HEK293T (cell line): Measurements from ENCODE around the gene NPTX2.

Experiments
- CTCF ChIA-PET: fragments of 350-600 bp; formaldehyde crosslinking; extraction: SDS; loops from one replicate; lab custom pipeline; 2021; ENCODE audit warnings: antibody characterized with exemption, inconsistent platforms; lab: Yijun Ruan, JAX
- POLR2A ChIA-PET: fragments of 350-600 bp; formaldehyde crosslinking; extraction: SDS; loops from one replicate; lab custom pipeline; 2020; ENCODE audit warnings: antibody characterized with exemption, inconsistent platforms; lab: Yijun Ruan, JAX
- DNase-seq: peaks from one replicate; pipeline ENCODE4 v3.0.0; 2012; ENCODE audit warnings: mixed read lengths; ENCODE audit errors: extremely low spot score
- ARNT ChIP-seq: fragments of 450-650 bp; IDR thresholded peaks from 2 replicates; pipeline ENCODE4 v1.6.1; 2017; ENCODE audit warnings: mild to moderate bottlenecking
- BHLHE40 ChIP-seq: fragments of 450-650 bp; IDR thresholded peaks from 2 replicates; pipeline ENCODE4 v1.6.1; 2016; ENCODE audit warnings: mild to moderate bottlenecking, moderate library complexity, borderline replicate concordance
- CTBP1 ChIP-seq: fragments of 450-650 bp; IDR thresholded peaks from 2 replicates; pipeline ENCODE4 v1.6.1; 2016; ENCODE audit warnings: borderline replicate concordance
- ELF4 ChIP-seq: fragments of 450-650 bp; IDR thresholded peaks from 2 replicates; pipeline ENCODE4 v1.6.1; 2017; ENCODE audit warnings: antibody characterized with exemption
- FOXA1 ChIP-seq: fragments of 450-650 bp; IDR thresholded peaks from 2 replicates; pipeline ENCODE4 v1.6.1; 2016; ENCODE audit warnings: mild to moderate bottlenecking
- FOXK2 ChIP-seq: fragments of 450-650 bp; IDR thresholded peaks from 2 replicates; pipeline ENCODE4 v1.6.1; 2016; ENCODE audit warnings: mild to moderate bottlenecking
- FOXM1 ChIP-seq: fragments of 450-650 bp; IDR thresholded peaks from 2 replicates; pipeline ENCODE4 v1.6.1; 2017; ENCODE audit warnings: mild to moderate bottlenecking, borderline replicate concordance
- HDGF ChIP-seq: fragments of 450-650 bp; IDR thresholded peaks from 2 replicates; pipeline ENCODE4 v1.6.1; 2017; ENCODE audit warnings: antibody characterized with exemption, borderline replicate concordance
- L3MBTL2 ChIP-seq: fragments of 450-650 bp; conservative IDR thresholded peaks from 2 replicates; pipeline ENCODE4 v1.6.1; 2016; ENCODE audit warnings: mild to moderate bottlenecking
- LEF1 ChIP-seq: fragments of 450-650 bp; IDR thresholded peaks from 2 replicates; pipeline ENCODE4 v1.6.1; 2017; ENCODE audit warnings: mild to moderate bottlenecking, borderline replicate concordance
- NFRKB ChIP-seq: fragments of 450-650 bp; IDR thresholded peaks from 2 replicates; pipeline ENCODE4 v1.6.1; 2016; ENCODE audit warnings: mild to moderate bottlenecking, moderate library complexity
- PKNOX1 ChIP-seq: fragments of 450-650 bp; IDR thresholded peaks from 2 replicates; pipeline ENCODE4 v1.6.1; 2016
- SP1 ChIP-seq: fragments of 450-650 bp; IDR thresholded peaks from 2 replicates; pipeline ENCODE4 v1.6.1; 2017
- SUZ12 ChIP-seq: fragments of 450-650 bp; IDR thresholded peaks from 2 replicates; pipeline ENCODE4 v1.6.1; 2016; ENCODE audit warnings: mild to moderate bottlenecking
- TARDBP ChIP-seq: fragments of 450-650 bp; IDR thresholded peaks from 2 replicates; pipeline ENCODE4 v1.6.1; 2016
- ZNF384 ChIP-seq: fragments of 450-650 bp; IDR thresholded peaks from 2 replicates; pipeline ENCODE4 v1.6.1; 2016

Gene NPTX2

GRCh38 chr7:98671733-98672331 lies 54.7 kb downstream of the NPTX2 start:
- no peak for TF ChIP-seq NFRKB
- TF ChIP-seq ARNT: no peak
- no peak for TF ChIP-seq SUZ12
- no peak for TF ChIP-seq L3MBTL2
- no peak for TF ChIP-seq FOXA1
- TF ChIP-seq HDGF: no peak
- no peak for TF ChIP-seq FOXM1
- TF ChIP-seq FOXK2: no peak
- no peak for TF ChIP-seq ELF4
- no peak for TF ChIP-seq BHLHE40
- TF ChIP-seq SP1: no peak
- CTCF ChIA-PET: no interaction called here
- DNase-seq: no peak
- POLR2A ChIA-PET: no interaction called here

- DNase-seq: no peak
- POLR2A ChIA-PET: no interaction called here
- TF ChIP-seq NFRKB: no peak
- no peak for TF ChIP-seq FOXA1
- no peak for TF ChIP-seq PKNOX1
- no peak for TF ChIP-seq TARDBP
- TF ChIP-seq LEF1: no peak
- TF ChIP-seq SUZ12: no peak
- TF ChIP-seq SP1: no peak
- TF ChIP-seq BHLHE40: no peak
- no peak for TF ChIP-seq FOXK2
- no peak for TF ChIP-seq CTBP1
- TF ChIP-seq ELF4: no peak
- TF ChIP-seq ARNT: no peak
- TF ChIP-seq HDGF: no peak
- no peak for TF ChIP-seq L3MBTL2
- TF ChIP-seq FOXM1: no peak
- no peak for TF ChIP-seq ZNF384
- CTCF ChIA-PET: no interaction called here
Measured at GRCh38 chr7:98674461-98674860, 57.4 kb downstream of the NPTX2 start.

- CTCF ChIA-PET: no interaction called here
- TF ChIP-seq SUZ12 (no peak), LEF1 (no peak), ARNT (no peak), ZNF384 (no peak), SP1 (no peak), TARDBP (no peak), FOXM1 (no peak), FOXK2 (no peak), FOXA1 (no peak), HDGF (no peak), NFRKB (no peak), PKNOX1 (no peak)
- POLR2A ChIA-PET: no interaction called here
- DNase-seq: no peak
Measured at GRCh38 chr7:98674881-98675280, 57.8 kb downstream of the NPTX2 start.

- POLR2A ChIA-PET: no interaction called here
- no peak for TF ChIP-seq LEF1
- TF ChIP-seq ELF4: no peak
- TF ChIP-seq TARDBP: no peak
- TF ChIP-seq ZNF384: no peak
- TF ChIP-seq HDGF: no peak
- no peak for TF ChIP-seq FOXK2
- TF ChIP-seq ARNT: no peak
- no peak for TF ChIP-seq FOXM1
- TF ChIP-seq FOXA1: no peak
- TF ChIP-seq SUZ12: no peak
- no peak for TF ChIP-seq BHLHE40
- no peak for TF ChIP-seq SP1
- no peak for TF ChIP-seq CTBP1
- TF ChIP-seq PKNOX1: no peak
- DNase-seq: no peak
- CTCF ChIA-PET: no interaction called here
Measured at GRCh38 chr7:98678215-98678614, 61.1 kb downstream of the NPTX2 start.
